GM12891 (cell line): ENCODE measurements around the gene APLP1.

Source experiments
- PAX5 ChIP-seq: IDR thresholded peaks from 2 replicates; pipeline ENCODE4 v1.6.1; 2011; ENCODE audit warnings: low read length, moderate library complexity, mild to moderate bottlenecking; ENCODE audit not compliant: insufficient read depth, severe bottlenecking
- POLR2A ChIP-seq: IDR thresholded peaks from 2 replicates; pipeline ENCODE4 v1.6.1; 2011; ENCODE audit warnings: low read depth, low read length, control low read depth
- POLR2AphosphoS5 ChIP-seq: IDR thresholded peaks from 2 replicates; pipeline ENCODE4 v1.6.1; 2011; ENCODE audit warnings: low read depth, low read length, control low read depth
- POU2F2 ChIP-seq: IDR thresholded peaks from 2 replicates; pipeline ENCODE4 v1.6.1; 2011; ENCODE audit warnings: low read depth, mild to moderate bottlenecking, control low read depth, low read length, moderate library complexity
- SPI1 ChIP-seq: IDR thresholded peaks from 2 replicates; pipeline ENCODE4 v1.6.1; 2011; ENCODE audit warnings: low read depth, low read length, control low read depth
- TAF1 ChIP-seq: IDR thresholded peaks from 2 replicates; pipeline ENCODE4 v1.6.1; 2011; ENCODE audit warnings: low read depth, low read length, control low read depth

- TF ChIP-seq POLR2AphosphoS5 (no peak), TAF1 (no peak), POLR2A (no peak), POU2F2 (no peak), SPI1 (no peak), PAX5 (no peak)
Measured at GRCh38 chr19:35851213-35852028, 17.0 kb upstream of the APLP1 start.
